ENCODE results near the gene ID4. TPM values are rescaled to one million over a fixed set of nuclear protein-coding genes. Genes with fewer than 3 reads are reported as not detected.

Gene ID4
- total RNA-seq, 1 donor from 2014 or later = 35.2 TPM

GRCh38 chr6:19845266-19846041 is 8.3 kb downstream of the ID4 start:
- H3K27me3 ChIP-seq = no peaks in the 10 kb centered on the region
- DNase-seq (no peak), ATAC-seq (no peak)
- peaks cover 4% of the 10 kb centered on the region for H3K4me1 ChIP-seq
- no peak for TF ChIP-seq CTCF (IDR thresholded peaks at IDR 0.05)
- intact Hi-C loops (cut with DNase I) = no loop called here
- H3K9me3 ChIP-seq = no peaks in the 10 kb centered on the region
- no peaks in the 10 kb centered on the region for H3K36me3 ChIP-seq
- H3K27ac ChIP-seq = no peak overlapping the region
- no peak overlapping the region for H3K4me3 ChIP-seq

GRCh38 chr6:19848465-19849029 is 11.4 kb downstream of the ID4 start:
- no peak for TF ChIP-seq CTCF (IDR thresholded peaks at IDR 0.05)
- H3K4me1 ChIP-seq = peaks cover 4% of the 10 kb centered on the region
- intact Hi-C loops (cut with DNase I) = no loop called here
- H3K9me3 ChIP-seq = no peaks in the 10 kb centered on the region
- ATAC-seq (peak; percentile 51), DNase-seq (no peak)
- H3K27me3 ChIP-seq = no peaks in the 10 kb centered on the region
- H3K27ac ChIP-seq = peak overlapping the region; percentile 21
- no peaks in the 10 kb centered on the region for H3K36me3 ChIP-seq
- no peak overlapping the region for H3K4me3 ChIP-seq

- no peaks in the 10 kb centered on the region for H3K9me3 ChIP-seq
- ATAC-seq (no peak), DNase-seq (no peak)
- H3K27me3 ChIP-seq = no peaks in the 10 kb centered on the region
- H3K4me3 ChIP-seq = no peak overlapping the region
- H3K4me1 ChIP-seq = peaks cover 4% of the 10 kb centered on the region
- intact Hi-C loops (cut with DNase I) = no loop called here
- H3K36me3 ChIP-seq = no peaks in the 10 kb centered on the region
- no peak for TF ChIP-seq CTCF (IDR thresholded peaks at IDR 0.05)
- H3K27ac ChIP-seq = peak overlapping the region; percentile 21
These were observed 12.0 kb downstream of the ID4 start for GRCh38 chr6:19849196-19849595.

GRCh38 chr6:19849755-19850154 is 12.6 kb downstream of the ID4 start:
- H3K4me1 ChIP-seq = peaks cover 4% of the 10 kb centered on the region

GRCh38 chr6:19851241-19852089 is 14.3 kb downstream of the ID4 start:
- DNase-seq (no peak), ATAC-seq (peak; percentile 94)
- Histone ChIP-seq H3K27ac (no peak overlapping the region), H3K4me3 (no peak overlapping the region), H3K27me3 (no peaks in the 10 kb centered on the region), H3K36me3 (no peaks in the 10 kb centered on the region), H3K4me1 (peaks cover 4% of the 10 kb centered on the region), H3K9me3 (no peaks in the 10 kb centered on the region)
- intact Hi-C loops (cut with DNase I) = no loop called here
- peak; percentile 82 for TF ChIP-seq CTCF (IDR thresholded peaks at IDR 0.05)

More at GRCh38 chr6:19849755-19850154, 12.6 kb downstream of the ID4 start:
- Histone ChIP-seq H3K36me3 (no peaks in the 10 kb centered on the region), H3K27me3 (no peaks in the 10 kb centered on the region), H3K9me3 (no peaks in the 10 kb centered on the region), H3K4me3 (no peak overlapping the region), H3K27ac (no peak overlapping the region)
- DNase-seq (no peak), ATAC-seq (no peak)
- intact Hi-C loops (cut with DNase I) = no loop called here
- no peak for TF ChIP-seq CTCF (IDR thresholded peaks at IDR 0.05)

Measured in upper lobe of right lung (tissue), 1 donor.